Left renal pelvis (tissue), 4 donors: ENCODE data around the gene ZNF326. TPM values are rescaled to one million over a fixed set of nuclear protein-coding genes. Genes with fewer than 3 reads are reported as not detected.
"Not testable (repeated sequence)": the region's sequence is repeated elsewhere in the genome, so short reads cannot be mapped to it uniquely, and the experiment has no call there.

Experiments used
- DNase-seq, 4 donors: peaks; one replicate each; pipeline ENCODE4 v3.0.0-alpha.2; 2013; ENCODE audit warnings: low read depth in 4 of 4, low spot score in 3 of 4
- polyA plus RNA-seq, 4 donors: library from polyadenylated mRNA; unstranded; fragments of 120-200 nt; gene quantifications; one replicate each; pipeline ENCODE4 v1.2.1, GENCODE V29; 2013; ENCODE audit not compliant: insufficient read length in 4 of 4

The ZNF326 gene
- polyA plus RNA-seq, 4 donors: 46.1 to 83.4 (median 72.0) TPM

DNA sequence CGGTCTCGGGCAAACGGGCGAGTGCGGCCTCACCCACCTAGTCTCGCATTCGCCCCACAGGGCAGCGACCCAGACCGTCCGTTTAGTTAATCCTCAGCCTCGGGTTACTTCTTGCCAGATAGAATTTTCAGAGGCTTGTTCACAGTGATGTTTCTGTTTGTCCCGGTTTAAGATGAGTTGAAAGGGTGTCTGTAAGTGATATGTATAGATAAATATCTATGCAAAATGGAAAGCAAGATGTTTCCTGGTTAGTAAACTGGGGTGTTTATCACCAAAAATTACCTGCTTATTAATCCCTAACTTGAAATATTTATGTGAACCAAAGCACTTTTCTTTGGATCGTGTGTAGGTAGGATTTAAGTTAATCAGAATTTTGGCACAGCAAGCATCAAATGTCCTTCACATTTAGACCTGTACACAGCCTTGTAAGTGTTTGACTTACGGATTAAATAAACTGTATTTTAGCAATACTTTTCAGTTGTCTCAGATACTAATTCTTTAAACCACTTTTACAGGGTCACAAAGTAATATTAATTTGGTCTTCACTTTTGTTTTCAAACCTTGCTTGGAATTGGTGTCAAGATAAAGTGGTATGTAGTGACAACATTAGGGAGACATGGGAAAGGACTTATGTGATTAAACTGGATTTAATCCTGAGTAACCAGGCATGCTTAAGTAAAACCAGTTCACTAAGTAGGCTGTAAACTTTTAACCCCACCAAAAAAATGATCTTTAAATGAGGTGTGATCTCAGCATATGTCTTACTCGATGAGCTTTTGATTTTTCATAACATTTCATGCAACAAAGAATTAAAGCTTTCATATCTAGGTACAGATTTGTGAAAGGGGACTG is 914 bp downstream of the ZNF326 start:
- peak in 2 of 4 donors; percentile 18 to 57 for DNase-seq

DNA sequence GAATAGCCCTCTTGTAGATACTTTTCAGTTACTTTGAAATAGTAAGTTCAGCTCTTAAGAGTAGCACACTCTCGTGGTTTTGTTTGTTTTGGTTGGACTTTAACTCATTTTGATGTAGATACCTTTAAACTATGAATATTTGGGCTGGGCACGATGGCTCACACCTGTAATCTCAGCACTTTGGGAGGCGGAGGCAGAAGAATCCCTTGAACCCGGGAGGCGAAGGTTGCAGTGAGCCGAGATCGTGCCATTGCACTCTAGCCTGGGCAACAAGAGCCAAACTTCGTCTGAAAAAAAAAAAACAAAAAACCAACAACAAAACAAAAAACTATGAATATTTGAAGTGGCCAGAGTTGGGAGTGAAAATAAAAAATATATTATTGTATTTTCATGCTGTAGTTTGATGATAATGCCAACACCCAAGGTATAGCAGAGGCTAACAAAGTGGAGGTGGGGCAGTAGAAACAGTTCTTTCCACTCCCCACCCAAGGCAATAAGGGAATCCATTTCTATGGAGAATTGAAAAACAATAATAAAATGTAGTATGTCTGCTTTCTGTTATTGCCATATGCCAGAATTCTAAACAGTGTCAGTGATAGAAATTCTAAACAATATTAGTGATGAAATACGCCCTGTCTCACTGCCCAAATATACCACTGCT is 1.7 kb downstream of the ZNF326 start:
- DNase-seq: no peak

DNA sequence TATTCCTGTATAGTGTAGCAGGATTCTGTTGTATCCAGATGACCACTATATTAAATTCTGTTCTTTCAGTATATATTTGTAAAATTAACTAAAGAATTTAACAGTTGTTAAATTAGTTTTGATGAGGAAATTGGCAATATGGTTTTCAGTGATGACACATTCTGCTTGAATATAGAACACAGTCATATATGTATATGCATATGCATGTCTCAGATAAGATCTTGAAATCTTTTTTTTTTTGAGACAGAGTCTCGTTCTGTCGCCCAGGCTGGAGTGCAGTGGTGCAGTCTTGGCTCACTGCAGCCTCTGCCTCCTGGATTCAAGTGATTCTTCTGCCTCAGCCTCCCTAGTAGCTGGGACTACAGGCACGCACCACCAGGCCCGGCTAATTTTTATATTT is 2.2 kb downstream of the ZNF326 start:
- not testable (repeated sequence) for DNase-seq

DNA sequence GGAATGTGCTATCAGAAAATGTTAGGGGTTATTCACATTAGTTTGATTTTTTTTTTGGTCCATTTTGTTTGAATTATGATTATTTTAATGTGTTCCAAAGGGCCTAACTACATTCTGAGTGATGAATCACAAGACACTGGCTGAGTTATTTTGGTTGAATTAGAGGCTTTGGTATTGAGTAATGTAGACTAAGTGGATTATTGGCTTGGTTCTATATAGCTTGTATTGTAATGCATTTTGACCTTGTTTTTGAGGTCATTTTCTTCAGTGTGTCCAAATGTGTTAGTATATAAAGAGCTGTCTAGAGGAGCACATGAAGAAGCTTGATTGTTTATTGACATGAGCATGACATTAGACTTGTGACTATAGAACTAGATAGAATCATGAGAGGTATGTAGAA is 3.4 kb downstream of the ZNF326 start:
- DNase-seq: no peak

DNA sequence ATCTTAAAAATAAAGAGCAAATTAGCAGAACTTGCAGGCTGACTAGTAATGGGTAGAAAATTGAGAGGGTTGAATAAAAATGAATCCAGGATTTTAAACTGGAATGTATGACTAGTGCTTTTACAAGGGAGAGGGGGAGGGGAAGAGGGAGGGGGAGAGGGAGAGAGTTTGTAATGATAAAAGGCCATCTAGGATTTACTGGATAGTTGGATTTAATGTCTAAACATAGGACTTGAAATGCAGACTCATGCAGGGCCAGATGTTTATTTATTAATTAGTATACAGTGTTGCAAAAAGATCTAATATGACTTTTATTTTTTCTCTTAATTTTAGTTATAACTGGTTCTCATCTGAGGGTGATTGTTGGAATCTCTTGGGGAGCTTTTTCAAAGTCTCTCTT is 4.3 kb downstream of the ZNF326 start:
- no peak for DNase-seq

DNA sequence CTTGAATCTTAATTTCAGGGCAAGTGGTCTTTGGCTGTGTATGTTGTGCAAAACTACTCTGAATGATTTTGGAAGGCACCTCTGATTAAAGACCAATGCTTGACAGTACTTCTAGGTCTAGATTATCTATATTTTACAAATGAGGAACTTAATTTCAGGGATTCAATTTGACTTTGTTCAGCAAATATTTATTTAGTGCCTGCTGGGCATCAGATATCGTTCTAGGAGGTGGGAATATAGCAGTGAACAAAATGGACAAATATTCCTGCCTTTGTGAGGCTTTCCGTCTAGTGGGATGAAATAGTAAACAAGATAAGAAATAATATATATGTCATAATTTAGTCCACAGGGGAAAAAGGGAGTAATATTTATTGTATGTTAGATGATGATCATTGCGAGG is 4.7 kb downstream of the ZNF326 start:
- no peak for DNase-seq

DNA sequence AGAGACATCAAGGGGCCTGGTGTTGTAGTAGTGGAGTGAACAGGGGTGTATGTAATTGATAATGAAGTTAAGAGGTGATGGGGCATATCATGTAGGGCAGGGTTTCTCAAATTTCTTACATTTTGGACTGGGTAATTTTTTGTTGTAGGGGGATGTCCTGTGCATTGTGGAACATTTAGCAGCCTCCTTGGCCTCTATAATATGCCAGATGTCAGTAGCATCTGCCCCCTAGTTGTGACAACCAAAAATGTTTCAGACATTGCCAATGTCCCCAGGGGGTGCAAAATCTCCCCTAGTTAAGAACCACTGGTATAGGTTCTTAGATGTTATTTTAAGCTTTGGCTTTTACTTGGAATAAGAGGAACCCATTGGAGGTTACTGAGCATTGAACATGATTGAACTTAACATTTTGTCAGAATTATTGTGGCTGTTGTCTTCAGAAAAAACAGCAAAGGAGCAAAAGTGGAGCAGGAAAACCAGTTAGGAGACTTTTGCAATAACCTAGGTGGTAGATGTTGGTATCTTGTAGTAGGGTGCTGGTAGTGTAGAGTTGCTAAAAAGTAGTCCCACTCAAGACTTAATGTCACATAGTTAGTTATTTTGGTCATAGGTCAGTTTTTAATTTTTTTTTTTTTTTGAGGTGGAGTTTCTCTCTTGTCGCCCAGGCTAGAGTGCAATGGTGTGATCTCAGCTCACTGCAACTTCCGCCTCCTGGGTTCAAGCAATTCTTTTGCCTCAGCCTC is 6.2 kb downstream of the ZNF326 start:
- no peak for DNase-seq

DNA sequence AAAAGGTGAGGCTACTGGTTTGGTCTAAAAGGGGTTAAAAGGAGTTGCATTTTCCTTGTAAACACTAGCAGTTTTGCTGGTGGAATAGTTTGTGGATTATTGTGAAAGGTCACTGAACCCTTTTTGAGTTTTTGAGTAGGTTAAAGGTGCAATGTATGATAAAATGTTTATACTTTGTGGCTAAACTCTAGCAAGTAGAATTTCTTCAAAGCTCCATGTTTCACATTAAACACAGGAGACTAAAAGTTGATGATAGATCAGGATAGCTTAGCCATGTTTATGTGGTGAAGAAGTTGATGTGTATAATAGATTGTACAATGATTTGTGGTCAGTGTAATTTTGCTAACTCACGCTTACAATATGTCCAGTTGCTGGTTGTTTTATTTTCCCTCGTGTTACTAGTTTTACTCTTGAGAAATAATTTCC is 13.1 kb downstream of the ZNF326 start:
- no peak for DNase-seq

DNA sequence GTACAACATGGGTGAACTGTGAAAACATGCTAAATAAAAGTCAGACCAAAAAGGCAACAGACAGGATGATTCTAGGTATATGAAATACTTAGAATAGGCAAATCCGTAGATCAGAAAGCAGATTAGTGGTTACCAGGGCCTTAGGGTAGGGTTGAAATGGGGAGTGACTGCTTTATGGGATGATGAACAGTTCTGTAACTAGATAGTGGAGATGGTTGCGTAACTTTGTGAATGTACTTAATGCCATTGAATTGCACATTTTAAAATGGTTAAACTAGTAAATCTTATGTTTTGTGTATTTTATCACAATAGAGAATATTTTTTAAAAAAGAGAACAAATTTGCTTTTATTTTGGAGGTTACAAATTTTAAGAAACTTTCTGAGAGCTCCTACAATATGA is 17.4 kb downstream of the ZNF326 start:
- DNase-seq: no peak

DNA sequence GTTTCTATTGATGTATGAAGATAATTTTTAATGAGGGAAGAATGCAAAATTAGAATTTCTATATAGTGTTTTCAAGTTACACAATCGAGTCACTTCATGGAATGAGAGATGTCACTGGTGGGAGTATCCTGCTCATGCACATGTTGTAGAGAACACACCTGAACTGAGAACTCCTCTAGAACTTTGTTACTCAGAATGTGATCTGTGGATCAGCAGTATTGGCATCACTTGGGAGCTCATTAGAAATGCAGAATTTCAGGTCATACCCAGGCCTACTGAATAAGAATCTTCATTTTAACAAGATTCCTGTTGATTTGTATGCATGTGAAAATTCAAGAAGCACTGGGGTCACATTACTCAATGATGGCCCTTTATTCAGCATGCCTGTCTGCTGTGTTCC is 28.8 kb downstream of the ZNF326 start:
- no peak for DNase-seq

DNA sequence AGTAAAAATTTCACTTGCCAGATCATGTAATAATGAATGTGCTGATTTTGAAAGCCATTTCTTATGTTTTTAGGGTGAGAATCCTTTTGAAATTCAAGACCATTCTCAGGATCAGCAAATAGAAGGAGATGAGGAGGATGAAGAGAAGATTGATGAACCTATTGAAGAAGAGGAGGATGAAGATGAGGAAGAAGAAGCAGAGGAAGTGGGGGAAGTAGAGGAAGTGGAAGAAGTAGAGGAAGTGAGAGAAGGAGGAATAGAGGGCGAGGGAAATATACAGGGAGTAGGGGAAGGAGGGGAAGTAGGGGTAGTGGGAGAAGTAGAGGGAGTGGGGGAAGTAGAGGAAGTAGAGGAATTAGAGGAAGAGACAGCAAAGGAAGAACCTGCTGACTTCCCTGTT is 32.4 kb downstream of the ZNF326 start:
- no peak for DNase-seq

DNA sequence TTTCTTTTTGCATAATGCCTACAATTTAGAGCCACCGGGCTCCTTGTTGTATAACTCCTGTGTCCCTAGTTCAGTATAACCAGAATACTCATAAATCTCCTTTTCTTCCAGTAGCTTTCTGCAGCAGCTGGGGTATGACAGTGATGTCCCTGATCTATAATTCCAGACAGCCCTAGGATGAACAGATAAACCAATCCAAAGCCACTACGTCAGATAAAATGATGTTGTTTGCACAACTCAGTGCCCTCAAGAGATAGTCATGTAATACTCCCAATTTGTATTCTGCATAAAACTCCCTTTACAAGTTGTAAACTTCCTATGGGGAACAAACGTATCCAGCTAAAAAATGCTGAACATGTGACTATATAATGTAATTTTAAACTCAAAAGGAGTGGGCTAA is 44.7 kb downstream of the ZNF326 start:
- no peak for DNase-seq

DNA sequence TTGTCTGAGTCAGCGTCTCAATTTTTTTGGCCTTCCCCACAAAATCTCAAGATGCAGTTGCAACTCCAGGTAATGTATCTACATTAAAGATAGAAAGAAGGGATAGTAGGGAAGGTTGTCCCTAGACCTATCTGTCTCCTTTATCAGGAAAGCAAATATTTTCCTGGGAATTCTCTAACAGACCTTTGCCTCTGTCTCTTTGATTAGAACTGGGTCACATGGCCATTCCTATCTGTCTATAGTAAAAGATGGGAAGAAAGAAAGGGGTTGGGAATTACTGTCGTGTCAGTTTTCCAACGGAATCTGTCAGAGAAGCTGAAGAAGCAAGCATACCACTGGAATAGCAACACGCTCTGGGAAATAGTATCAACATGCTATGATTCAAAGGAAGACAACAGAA is 48.7 kb downstream of the ZNF326 start:
- DNase-seq: no peak

DNA sequence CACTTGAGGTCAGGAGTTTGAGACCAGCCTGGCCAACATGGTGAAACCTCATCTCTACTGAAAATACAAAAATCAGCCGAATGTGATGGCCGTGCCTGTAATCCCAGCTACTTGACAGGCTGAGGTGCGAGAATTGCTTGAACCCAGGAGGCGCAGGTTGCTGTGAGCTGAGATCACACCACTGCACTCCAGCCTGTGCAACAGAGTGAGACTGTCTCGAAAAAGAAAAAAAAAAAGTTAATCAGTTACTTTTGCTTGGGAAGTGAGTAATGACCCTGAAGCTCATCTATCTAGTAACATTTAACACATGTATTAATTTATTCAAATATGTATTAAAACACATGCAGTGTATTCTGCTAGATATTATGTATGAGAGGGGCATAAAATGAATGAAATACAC is 49.4 kb downstream of the ZNF326 start:
- no peak for DNase-seq

DNA sequence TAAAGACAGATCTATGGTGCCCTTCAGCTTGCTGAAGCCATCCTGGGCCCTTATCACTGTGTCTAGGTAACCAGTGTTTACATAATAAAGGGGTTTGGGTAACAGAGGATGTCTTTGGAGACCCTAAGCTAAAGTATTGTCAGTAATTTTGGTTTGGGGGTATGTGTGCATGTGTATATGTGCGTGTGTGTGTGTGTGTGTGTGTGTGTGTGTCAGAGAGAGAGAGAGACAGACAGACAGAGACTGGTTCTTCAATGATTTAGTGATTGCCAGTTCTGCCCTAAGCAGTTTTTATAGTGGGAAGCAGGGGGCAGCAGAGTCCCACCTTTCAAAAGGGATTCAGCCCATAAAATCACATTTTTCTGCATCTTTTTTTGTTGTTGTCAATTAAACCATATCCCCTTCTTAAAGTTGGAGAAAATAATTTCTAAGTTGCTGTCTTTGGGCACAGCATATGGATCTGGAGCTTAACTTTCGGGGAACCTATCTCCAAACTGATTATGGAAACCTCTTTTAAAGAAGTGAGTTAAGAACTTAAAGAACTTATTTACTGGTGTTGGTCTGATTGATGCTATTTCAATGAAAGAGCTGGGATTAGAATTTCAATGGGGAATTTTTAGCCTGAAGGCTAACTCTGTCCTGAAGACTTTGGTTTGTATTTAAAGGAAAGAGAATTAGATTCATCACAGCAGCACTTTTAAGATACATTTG is 51.1 kb downstream of the ZNF326 start:
- DNase-seq: peak in 1 of 4 donors; percentile 5

DNA sequence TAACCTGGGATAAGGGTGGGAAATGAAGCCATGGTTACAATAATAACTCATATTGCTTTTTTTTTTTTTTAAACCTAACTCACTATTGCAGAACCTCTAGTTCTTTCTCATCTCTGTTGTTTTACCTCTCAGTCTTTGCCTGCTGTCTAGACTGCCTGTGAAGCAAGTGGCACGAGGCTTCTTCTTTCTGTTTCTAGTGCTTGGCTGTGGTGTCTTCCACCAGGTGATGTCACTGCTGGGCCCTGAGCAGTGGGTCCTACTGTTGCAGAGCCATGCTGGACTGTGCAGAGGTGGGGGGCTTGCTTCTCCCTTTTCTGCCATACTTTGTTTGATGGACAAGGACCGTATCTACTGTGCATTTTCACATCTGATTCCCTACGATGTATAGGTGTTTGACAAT is 51.7 kb downstream of the ZNF326 start:
- no peak for DNase-seq

DNA sequence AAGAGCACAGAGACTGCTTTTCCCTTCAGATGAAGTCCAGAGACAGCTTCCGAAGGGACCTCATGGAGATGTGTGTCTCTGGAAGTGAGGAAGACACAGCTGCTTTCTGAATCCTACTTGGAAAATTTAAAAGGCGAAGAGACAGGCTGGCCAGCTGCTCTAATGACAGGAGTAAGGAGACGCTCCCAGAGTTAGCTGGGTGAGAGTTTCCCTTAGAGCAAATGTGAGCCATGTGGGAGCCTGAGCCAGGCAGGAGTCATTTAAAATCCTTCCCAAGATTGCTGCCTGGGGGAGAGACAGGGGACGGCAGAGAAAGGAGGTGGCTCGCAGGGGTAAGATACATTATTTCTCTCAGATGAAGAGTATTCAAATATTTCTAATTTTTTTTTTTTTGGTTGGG is 53.1 kb downstream of the ZNF326 start:
- no peak for DNase-seq

DNA sequence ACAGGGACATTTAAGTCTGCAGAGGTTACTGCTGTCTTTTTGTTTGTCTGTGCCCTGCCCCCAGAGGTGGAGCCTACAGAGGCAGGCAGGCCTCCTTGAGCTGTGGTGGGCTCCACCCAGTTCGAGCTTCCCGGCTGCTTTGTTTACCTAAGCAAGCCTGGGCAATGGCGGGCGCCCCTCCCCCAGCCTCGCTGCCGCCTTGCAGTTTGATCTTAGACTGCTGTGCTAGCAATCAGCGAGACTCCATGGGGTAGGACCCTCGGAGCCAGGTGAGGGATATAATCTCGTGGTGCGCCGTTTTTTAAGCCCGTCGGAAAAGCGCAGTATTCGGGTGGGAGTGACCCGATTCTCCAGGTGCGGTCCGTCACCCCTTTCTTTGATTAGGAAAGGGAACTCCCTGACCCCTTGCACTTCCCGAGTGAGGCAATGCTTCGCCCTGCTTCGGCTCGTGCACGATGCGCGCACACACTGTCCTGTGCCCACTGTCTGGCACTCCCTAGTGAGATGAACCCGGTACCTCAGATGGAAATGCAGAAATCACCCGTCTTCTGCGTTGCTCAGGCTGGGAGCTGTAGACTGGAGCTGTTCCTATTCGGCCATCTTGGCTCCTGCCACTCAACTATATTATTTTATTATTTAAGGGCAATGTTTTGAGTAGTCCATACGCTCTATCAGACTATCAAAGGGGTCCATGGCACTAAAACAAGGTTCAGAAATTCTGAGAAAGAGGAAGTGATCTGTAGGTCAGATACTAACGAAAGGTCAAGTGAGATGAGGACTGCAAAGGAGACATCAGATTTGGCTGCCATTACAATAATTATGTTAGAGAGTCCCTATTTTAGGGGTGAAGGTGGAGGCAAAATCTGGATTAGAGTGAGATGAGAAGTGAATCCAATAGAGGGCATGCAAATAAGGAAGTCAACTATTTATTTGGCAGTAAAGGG is 68.1 kb downstream of the ZNF326 start:
- not testable (repeated sequence) for DNase-seq

DNA sequence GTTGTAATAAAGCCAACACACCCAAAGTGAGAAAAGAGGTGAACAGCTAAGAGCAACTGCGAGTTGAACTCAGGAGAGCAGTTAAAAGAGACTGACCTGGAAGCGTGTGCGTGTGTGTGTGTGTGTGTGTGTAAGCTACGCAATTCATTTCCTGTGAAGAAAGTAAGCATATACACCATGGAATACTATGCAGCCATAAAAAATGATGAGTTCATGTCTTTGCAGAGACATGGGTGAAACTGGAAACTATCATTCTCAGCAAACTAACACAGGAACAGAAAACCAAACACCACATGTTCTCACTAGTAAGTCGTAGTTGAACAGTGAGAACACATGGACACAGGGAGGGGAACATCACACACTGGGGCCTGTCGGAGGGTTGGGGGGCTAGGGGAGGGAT is 69.2 kb downstream of the ZNF326 start:
- not testable (repeated sequence) for DNase-seq
